HG03439 (cell line): ENCODE data around the gene COX6B2.
"Not testable (repeated sequence)": the region's sequence is repeated elsewhere in the genome, so short reads cannot be mapped to it uniquely, and the experiment has no call there.

Experiments used
- ATAC-seq: cut with Tn5 transposase; IDR thresholded peaks from one replicate; pipeline ENCODE4 v1.9.1; 2021; ENCODE audit warnings: mild to moderate bottlenecking, moderate library complexity; ENCODE audit not compliant: unreplicated experiment

The COX6B2 gene

DNA sequence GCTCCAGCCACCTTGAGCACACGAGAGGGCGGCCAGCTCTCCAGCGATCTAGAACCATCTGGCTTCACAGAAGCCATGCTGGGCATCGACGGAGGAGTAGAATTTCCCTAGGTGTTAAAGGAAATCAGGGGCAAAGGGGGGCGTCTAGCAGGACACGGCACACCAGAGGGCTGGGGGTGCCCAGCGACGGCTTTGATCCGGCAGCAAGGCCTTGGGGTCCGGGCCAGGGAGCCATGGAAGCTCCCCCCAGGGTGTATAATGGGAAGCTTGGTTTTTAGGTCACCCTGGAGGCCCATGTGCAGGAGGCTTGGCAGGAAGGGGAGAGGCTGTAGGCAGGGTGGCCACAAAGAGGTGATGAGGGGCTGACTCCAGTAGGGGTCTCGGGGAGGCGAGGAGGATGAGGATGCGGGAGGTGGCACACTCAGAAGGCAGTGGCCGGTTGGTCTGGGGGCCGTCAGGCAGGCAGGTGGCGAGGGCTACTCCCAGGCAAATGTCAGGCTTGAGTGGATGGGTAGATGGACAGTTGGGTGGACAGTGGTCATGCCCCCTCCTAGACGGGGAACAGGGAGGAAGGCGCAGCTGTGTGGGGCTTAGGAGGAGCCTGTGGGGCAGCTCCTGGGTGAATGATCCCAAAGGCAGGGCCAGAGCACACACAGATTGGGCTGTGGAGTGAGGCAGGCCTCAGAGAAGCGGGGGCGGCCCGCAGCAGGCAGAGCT lies 9.3 kb downstream of the COX6B2 start:
- ATAC-seq = no peak

DNA sequence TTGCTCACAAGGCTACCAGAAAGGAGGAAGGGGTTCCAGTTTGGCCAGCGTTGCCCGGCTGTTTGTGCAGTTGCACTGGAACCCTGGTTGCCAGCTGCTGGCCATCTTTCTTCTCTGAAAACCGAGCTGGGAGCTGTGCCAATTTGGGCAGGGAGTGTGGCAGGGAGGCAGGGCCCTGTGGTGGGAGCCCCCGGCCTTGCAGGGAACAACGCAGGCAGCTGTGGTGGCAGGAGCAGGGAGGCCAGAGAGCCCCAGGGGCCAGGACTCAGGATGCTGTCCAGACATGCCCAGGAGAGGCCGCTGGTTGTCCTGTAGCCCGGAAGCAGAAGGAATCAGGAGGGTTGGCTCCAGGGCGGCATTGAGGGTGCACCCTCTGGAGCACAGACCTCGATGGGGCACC lies 10.1 kb downstream of the COX6B2 start:
- no peak for ATAC-seq

- no peak for ATAC-seq
Measured at GRCh38 chr19:55341595-55342531, 12.7 kb downstream of the COX6B2 start.

DNA sequence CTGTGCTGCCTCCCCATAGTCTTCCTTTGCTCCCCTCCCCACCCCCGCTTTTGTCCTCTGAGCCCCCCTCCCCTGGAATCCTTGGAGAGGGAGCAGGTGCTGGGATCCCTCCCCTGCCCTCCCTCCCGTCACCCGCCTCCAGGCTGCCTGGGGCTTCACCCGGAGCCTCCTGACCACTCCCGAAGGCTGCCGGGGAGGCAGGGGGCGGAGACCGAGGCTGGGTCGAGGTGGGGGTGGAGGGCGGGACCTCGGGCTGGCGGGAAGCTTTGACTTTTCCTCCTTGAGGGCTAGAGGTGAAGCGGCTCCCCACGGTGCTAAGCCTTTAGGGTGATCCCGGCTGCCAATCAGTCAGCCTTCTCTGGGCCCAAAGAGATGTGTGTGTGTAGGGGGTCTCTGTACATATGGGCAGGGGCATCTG lies 13.3 kb downstream of the COX6B2 start:
- no peak for ATAC-seq

GRCh38 chr19:55340784-55341147 lies 13.8 kb downstream of the COX6B2 start:
- ATAC-seq = no peak

DNA sequence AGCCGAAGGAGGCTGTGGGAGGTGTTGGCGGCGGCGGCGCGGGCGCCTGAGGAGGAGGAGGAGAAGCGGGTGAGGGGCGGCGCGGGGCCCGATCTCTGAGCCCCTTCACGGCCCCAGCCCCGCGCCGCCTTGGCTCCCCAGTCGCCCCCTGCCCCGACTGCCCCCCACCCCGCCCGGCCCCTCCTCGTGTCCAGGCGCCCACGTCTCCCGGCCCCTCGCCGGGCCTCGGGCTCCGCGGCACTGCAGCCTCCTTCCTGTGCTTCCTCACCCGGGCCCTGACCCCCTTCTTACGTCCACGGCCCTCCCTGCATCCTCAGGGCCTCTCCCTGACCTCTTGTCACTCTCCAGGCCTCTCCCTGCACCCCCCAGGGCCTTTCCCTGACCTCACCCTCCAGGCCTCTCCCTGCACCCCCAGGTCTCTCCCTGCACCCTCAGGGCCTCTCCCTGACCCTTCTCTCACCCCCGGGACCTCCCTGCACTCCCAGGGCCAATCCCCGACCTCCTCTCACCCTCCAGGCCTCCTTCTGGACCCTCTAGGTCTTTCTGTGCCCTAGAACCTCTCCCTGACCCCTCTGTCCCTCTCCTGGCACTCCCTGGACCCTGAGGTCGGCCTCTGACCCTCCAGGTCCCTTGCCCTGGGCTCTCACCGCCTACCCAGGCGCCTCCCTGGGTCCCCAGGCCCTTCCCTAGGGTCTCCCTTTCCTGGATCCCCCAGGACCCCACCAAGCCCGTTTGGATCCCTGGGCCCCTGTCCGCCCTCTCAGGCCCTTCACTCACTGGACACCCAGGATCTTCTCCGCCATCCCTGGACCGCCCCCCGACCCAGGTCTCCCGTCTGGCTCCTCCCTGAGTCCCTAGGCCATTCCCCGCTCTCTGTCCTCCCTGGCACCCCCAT lies 14.4 kb downstream of the COX6B2 start:
- ATAC-seq = no peak

DNA sequence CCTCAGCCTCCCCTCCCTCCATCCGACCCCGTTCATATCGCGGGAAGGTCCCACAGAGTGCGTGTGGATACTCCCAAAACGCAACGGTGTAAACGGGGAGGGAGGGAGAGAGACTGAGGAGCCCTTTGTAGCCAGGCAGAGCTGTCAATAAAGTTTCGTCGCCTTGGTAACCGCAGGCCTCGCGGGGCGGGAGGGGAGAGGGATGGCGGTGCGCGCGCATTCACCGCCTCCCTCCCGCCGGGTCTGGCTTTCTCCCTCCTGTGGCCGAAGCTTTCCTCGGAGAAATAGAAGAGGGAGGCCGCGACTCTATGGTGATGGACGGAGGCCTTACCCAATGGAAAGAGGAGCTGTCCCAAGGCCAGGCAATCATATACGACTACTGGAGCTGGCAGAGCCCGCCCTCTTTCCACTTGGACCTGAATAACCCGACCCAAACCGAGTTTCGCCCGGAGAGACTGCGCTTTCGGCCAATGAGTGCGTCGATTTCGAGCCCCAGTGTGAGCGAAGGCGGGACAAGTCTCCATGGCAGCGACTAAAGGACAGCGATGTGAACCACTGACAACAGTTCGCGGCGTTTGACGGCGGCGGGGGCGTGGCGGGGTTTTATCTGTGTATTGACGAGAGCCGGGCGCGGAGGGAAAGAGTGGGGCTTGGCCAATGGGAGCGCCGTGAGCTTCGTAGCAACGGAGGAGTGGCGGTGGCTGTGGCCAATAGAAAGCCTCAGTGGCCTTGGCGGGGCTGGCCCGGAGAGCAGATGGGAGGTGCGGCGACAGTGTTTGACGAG lies 15.2 kb downstream of the COX6B2 start, which contains the start of gene KMT5C:
TSS of gene KMT5C (plus strand) at position 772 of the 784 bp plus-strand sequence. CDS start 2,061 bp downstream, outside the sequence.
- ATAC-seq = peak; percentile 83

DNA sequence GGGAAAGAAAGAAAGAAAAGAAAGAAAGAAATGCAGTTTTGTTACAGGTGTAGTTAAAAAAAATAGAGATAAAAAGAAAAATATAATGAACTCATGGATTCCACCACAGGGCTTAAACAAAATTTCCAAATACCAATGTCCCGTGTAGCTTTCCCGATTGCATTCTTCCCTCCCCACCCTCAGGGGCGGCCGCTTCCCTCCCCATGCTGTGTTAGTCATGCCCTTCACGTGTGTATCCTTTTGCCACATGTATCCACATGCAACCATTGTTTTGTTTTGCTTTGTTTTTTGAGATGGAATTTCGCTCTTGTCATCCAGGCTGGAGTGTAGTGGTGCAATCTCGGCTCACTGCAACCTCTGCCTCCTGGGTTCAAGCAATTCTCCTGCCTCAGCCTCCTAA lies 18.4 kb downstream of the COX6B2 start:
- no peak for ATAC-seq

DNA sequence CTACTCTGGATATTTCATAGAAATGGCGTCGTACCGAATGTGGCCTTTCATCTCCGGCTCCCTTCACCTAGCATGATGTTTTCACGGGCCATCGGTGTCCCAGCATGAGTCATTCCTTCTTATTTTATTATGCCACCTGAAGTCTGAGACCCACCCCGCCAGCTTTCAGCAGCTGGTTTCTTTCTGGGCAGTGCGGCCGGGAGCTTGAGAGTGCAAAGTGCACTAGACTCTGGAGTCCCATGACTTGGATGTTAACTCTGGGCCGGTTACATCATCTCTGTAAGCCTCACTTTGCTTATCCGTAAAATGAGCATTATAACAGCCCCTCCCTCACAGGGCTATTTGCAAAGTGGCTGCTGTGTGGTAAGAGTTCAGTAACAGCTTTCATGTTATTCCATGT lies 20.6 kb downstream of the COX6B2 start:
- no peak for ATAC-seq

DNA sequence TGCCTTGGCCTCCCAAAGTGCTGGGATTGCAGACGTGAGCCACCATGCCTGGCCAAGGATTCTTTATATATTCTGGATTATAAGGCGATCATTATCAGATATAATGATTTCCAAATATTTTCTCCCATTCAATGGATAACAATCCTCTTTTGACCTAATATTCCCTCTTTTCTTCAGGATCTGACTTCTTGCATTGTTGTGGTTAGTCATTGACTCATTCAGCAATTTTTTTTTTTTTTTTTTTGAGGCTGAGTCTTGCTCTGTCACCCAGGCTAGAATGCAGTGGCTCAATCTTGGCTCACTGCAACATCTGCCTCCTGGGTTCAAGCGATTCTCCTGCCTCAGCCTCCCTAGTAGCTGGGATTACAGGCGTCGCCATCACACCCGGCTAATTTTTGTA lies 24.7 kb downstream of the COX6B2 start:
- not testable (repeated sequence) for ATAC-seq

GRCh38 chr19:55328774-55329318 lies 25.7 kb downstream of the COX6B2 start:
- not testable (repeated sequence) for ATAC-seq

DNA sequence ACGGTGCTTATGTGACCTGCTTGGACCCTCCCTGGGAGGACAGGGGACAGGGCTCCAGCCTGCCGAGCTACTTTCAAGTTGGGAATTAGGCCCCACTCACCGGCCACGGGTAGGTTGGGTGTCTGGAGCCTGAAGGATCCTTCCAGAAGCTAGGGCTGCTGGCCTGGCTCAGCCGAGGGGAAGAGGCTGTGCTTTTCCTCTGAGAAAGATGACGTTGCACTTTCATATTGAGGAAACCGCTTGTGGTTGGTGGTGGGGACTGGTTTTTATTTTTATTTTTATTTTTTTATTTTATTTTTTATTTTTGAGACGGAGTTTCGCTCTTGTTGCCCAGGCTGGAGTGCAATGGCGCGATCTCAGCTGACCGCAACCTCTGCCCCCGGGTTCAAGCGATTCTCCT lies 29.3 kb downstream of the COX6B2 start, which contains the start of gene TMEM150B:
TSS of gene TMEM150B (minus strand) at position 170 of the 400 bp plus-strand sequence. CDS start 4,305 bp downstream, outside the sequence.
- ATAC-seq = no peak

GRCh38 chr19:55324662-55325061 lies 29.9 kb downstream of the COX6B2 start:
- ATAC-seq = no peak

GRCh38 chr19:55322204-55322885 lies 32.2 kb downstream of the COX6B2 start:
- no peak for ATAC-seq

GRCh38 chr19:55321466-55322137 lies 32.9 kb downstream of the COX6B2 start:
- no peak for ATAC-seq

DNA sequence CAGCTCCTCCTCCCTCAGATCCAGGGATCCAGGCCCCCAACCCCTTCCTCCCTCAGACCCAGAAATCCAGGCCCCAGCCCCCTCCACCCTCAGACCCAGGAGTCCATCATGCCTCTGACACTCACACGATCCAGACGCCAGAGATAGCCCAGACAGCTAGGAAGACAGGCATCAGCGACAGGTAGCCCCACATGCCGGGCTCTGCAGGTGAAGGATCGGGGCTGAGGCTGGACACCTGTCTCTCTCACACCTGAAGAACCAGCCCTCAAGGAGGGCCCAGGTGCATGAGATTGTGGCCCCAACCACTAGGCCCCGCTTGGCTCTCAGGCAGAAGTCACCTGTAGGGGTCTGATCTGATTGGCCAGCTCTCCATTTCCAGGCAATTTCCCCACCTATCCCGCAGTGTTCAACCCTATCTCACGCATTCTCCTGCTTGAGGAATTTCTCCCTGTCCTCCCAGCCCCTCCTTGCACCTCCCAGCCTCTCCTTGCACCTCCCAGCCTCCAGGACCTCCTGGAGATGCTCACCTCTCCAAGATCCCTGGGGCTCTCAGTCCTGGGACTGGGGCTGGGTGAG lies 33.6 kb downstream of the COX6B2 start:
- no peak for ATAC-seq

DNA sequence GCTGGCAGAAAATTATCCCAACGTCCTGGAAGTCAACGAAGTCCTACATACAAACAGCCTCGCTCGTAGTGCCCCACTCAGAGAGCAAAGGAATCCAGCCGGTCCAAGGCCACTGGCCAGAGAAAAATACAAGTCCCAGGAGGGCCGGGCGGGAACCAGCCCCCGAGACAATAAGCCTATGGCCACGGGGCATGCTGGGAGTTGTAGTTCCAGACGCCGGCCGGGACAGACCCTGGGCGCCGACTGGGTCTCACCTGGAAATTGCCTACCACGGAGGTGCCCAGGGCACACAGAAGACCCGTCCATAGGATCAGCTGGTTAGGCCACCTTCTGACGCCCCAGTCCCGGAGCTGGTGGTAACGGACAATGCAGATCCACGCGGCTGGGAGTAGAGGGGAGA lies 34.7 kb downstream of the COX6B2 start:
- no peak for ATAC-seq

GRCh38 chr19:55316646-55317045 lies 37.9 kb downstream of the COX6B2 start:
- no peak for ATAC-seq
